Peyer's patch (tissue), 4 donors: ENCODE data around the gene ZCCHC3.

ENCODE experiments used
- POLR2A ChIP-seq, 2 donors: fragments of 450-650 bp; IDR thresholded peaks; one replicate each; pipeline ENCODE4 v1.5.1; 2017; ENCODE audit warnings: antibody characterized with exemption in 2 of 2, mild to moderate bottlenecking in 2 of 2, moderate library complexity in 2 of 2
- TF ChIP-seq, protein P1 (sequence below), 6 experiments: fragments of 450-650 bp in 4 of 6; fragments of 200-600 bp in 2 of 6; sonication (generic) in 1 of 6; IDR thresholded peaks; one replicate each; pipeline ENCODE4 v1.5.1; 2017 to 2019; ENCODE audit warnings: antibody characterized with exemption in 6 of 6, mild to moderate bottlenecking in 3 of 6, moderate library complexity in 1 of 6

GRCh38 chr20:310645-311044, 13.3 kb downstream of the ZCCHC3 start:
- TF ChIP-seq, protein P1, sequence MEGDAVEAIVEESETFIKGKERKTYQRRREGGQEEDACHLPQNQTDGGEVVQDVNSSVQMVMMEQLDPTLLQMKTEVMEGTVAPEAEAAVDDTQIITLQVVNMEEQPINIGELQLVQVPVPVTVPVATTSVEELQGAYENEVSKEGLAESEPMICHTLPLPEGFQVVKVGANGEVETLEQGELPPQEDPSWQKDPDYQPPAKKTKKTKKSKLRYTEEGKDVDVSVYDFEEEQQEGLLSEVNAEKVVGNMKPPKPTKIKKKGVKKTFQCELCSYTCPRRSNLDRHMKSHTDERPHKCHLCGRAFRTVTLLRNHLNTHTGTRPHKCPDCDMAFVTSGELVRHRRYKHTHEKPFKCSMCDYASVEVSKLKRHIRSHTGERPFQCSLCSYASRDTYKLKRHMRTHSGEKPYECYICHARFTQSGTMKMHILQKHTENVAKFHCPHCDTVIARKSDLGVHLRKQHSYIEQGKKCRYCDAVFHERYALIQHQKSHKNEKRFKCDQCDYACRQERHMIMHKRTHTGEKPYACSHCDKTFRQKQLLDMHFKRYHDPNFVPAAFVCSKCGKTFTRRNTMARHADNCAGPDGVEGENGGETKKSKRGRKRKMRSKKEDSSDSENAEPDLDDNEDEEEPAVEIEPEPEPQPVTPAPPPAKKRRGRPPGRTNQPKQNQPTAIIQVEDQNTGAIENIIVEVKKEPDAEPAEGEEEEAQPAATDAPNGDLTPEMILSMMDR (IDR thresholded peaks at IDR 0.05): no peak
- no peak for TF ChIP-seq POLR2A (IDR thresholded peaks at IDR 0.05)
